HG03457 (cell line): Measurements from ENCODE around the gene CSPG4.
"Not testable (repeated sequence)": the region's sequence is repeated elsewhere in the genome, so short reads cannot be mapped to it uniquely, and the experiment has no call there.

Experiments
- ATAC-seq: cut with Tn5 transposase; IDR thresholded peaks from one replicate; pipeline ENCODE4 v1.9.1; 2021; ENCODE audit warnings: moderate number of reproducible peaks; ENCODE audit not compliant: unreplicated experiment

The CSPG4 gene

GRCh38 chr15:75725006-75725718, 12.5 kb upstream of the CSPG4 start:
- no peak for ATAC-seq

DNA sequence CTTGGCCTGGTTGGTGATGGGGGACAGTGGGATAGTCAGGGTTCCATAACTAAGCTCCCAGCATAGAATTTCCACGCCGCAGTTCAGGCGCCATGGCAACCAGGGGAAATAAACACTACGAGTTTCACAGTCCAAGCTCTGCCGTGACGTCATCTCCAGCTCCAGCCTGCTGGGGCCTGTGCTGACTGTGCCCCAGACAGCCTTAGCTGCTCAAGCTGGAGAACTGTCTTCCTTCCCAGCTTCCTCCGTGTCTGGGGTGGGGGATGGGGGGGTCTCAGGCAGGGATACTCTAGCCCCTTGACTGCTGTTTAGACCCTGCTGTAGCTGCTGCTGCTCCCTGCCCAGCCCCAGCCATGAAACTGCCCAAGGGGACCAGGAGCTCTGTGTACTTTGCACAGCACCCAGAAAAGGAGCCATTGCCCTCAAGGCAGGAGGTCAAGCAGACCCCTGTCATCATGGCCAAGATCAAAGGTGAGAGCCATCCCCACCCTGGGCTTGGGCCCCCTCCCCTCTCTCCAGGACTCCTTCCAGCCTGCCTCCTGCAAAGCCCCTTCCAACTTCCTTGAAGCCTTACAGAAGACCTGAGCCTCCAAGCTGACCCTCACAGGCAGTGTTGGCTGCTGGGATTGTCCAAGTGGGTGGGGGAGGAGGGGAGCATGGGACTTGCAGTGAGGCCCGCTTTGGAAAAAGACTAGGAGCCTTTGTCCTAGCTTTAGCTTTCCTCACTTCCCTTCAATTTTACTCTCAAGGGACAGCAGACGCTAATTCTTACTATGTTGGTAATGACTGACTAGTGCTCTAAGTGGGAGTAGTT, 11.4 kb upstream of the CSPG4 start:
- no peak for ATAC-seq

DNA sequence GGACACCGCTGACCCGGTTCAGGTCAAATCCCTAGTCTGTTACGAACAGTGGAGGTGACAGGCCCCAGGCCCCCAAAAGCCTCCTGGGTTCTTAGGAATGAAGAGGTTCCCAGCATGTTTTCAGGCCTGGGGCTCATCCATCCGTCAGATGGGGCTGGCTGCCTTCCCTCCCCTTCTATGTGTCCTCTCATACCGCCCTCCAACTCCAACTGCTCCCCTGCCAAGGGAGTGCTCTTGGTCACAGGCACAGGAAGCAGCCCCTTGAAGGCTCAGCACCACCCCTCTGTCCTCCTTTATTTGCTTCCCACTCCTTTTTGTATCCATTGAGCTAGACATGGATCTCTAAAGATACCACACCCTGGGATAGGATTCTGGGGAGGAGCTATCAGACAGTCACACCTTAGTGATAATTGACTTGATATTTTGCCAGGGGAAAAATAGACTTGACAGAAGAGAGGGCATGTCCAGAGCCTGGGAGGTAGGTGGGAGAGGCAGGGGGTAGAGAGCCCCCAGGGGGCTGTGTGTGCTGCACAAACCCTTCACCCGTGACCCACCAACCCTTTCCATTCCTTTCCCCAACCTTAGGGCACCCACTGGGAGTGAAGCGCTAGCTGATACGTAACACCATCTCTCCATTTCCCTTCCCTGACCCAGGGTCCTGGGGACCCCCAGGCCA, 10.7 kb upstream of the CSPG4 start:
- no peak for ATAC-seq

DNA sequence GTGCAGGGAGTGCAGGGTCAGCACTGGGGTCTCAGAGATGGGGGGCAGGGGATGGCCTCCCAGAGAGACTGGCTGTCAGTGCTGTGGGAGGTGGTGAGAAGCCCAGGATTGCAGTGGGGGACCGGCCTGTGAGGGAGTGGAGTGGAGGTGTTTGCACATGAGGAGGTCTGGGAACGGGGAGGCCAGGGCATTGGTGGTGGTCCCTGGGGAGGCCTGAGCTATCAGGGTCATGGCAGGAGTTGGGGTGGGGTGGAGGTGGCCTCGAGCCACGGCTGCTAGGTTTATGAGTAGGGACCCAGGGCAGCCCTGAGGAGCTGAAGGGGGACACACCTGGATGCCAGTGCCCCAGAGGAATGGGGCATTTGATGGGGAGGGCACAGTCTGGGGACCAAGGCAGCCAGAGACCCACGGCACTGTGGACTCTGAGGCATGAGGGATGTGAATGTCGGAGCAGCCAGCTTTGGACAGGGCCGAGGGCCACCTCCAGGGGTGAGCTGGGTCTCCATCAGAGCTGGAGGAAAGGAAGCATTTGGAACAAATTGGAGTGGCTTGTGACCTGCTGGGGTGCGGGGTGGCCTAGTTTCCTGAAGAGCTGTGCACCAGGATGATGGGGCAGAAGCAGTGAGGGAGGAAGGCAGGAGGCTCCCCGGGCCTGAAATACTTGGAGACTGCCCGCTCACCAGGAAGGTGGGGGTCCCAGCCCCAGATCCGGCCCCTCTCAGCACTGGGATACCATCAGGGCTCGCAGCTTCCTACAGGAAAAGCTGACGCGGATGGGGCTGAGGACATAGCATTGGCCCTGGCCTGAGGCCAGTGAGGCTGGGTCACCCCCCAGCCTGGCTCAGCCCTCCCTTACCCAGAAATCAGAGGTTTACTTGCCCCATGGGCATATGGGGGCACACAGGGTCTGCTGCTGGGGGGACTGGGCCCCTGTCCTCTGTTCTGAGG, 9.5 kb upstream of the CSPG4 start:
- ATAC-seq: no peak

DNA sequence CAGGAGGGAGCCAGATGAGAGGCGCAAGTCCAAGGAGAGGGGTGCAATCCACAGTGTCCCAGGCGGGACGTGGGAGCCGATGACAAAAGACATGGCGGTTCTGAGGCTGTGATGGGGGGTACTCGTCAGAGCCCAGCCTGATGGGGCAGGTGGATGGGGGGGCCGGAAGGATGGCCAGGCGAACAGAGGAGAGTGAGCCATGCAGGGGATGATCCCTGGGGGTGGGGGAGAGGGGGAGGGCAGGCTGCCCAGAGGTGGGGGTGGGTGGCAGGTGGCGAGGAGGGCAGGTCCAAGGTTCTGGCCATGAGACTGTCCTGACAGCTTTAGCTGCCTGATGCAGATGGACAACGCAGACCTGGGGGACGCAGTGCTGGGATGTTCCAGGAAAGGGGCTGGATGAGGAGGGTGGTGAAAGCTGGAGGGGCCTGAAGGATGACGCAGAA, 8.9 kb upstream of the CSPG4 start:
- ATAC-seq: no peak

- ATAC-seq: no peak
These were observed 8.3 kb upstream of the CSPG4 start for GRCh38 chr15:75720787-75721479.

DNA sequence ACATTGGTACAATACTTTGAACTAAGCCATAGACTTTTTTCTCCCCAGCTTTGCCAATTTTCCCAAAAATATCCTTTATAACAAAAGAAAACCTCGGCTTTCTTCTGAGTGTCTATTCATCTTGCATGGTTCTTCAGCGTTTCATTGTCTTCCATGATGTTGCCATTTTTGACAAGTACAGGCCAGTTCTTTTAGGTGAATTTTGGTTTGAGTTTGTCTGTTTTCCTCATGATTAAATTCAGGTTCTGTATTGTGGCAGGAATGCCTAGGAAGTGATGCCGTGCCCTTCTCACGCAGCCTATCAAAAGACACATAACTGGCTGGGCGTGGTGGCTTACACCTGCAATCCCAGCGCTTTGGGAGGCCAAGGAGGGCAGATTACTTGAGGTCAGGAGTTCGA, 7.6 kb upstream of the CSPG4 start:
- ATAC-seq: no peak

- no peak for ATAC-seq
These were observed 5.7 kb upstream of the CSPG4 start for GRCh38 chr15:75718328-75718727.

- ATAC-seq: not testable (repeated sequence)
These were observed 4.4 kb upstream of the CSPG4 start for GRCh38 chr15:75717001-75717400.

- ATAC-seq: not testable (repeated sequence)
These were observed 3.8 kb upstream of the CSPG4 start for GRCh38 chr15:75716249-75716950.

- ATAC-seq: not testable (repeated sequence)
These were observed 2.7 kb upstream of the CSPG4 start for GRCh38 chr15:75715312-75715832.

DNA sequence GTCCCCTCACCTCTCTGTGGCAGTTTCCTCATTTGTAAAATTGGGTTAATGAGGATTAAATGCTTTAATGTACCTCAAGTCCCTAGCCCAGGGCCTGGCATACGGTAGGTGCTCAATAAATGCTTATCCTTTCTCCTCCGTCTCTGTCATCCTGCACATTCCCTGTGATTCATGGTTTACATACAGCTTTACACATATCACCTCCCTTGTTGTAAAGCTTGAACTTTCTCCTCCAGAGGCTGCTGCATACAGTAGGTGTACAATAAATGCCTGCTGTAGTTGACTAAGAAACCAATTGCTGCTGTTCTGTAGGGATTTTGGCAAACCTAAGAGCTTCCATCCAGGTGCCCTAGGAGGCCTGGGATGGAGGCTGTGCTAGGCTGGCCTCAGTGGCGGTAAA, 1.5 kb upstream of the CSPG4 start:
- ATAC-seq: no peak

DNA sequence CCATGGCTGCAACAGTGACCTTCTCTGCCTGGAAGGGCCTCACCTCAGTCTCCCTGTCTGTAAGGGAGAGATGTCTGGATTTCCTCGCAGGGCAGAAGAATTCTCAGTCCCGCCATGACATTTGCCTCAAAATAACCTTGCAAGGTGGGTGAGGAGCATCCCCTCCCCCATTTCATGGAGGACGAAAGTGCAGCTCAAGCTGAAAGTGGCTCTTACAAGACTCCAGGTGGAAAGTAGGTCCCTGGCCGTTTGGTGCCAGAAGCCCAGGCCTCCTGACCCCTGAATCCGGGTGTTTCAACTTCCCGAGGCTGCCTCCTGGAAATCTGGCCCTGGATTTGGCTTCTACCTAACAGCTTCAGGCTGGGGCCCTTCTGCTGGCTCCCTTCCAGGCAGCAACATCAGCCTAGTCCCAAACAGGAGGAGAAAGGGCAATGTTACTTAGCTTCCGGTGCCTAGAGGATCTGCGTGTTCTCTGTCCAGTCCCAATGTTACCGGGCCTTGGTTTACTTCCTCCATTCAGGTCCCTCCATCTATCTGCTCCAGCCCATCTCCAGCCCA, 769 bp upstream of the CSPG4 start:
- ATAC-seq: no peak

- not testable (repeated sequence) for ATAC-seq
These were observed 1.2 kb downstream of the CSPG4 start for GRCh38 chr15:75711495-75711894.

GRCh38 chr15:75710874-75711273, 1.8 kb downstream of the CSPG4 start:
- ATAC-seq: not testable (repeated sequence)

GRCh38 chr15:75709458-75709857, 3.2 kb downstream of the CSPG4 start:
- not testable (repeated sequence) for ATAC-seq

DNA sequence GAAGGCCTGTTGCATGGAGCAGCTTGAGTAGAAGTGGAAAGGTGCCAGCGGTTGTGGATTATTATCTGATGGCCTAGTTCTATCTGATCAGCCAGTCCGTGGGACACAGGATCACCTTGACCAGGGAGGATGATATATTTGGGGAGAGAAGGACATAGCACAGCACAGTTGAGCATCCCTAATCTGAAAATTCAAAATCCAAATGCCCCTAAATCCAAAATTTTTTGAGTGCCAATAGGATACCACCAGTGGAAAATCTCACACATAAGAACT, 6.0 kb downstream of the CSPG4 start:
- ATAC-seq: no peak

DNA sequence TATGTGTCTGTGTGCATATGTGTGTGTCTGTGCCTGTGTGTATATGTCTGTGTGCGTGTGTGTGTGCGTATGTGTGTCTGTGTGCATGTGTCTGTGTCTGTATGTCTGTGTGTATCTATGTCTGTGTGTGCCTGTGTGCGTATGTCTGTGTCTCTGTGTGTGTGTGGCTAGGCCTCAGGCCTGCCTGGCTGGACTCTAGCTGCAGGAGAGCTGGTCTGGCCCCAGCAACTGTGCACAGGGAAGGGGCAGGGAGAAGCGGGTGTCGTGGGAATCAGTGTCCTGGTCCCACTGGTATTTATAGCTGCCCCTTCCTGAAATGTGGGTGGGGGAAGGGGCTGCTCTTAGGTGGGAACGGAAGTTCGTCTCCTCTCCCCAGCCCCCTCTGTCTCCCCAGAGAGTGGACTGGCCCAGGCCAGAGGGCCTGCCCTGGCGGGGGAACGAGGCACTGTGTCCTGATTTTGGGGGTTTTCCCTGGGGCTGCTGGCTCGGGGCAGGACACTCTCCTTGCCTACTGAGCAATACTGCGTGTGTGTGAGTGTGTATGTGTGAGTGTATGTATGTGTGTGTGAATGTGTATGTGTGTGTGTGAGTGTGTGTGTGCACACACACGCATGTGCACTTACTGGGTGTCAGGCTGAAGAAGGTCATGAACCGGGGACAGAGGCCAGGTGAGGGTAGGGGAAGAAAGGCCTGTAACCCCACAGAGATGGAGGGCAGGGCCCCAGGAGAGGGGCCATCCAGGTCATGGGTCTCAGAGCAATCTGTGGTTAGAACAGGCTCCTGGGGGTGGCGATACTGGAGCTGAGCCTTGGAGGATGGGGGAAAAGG, 6.6 kb downstream of the CSPG4 start:
- no peak for ATAC-seq
